ENCODE results near the gene FYN.
A peak's percentile ranks its signal among the peaks of the same experiment; 100 is the strongest.

Gene FYN

GRCh38 chr6:111725446-111726112 is 147.7 kb downstream of the FYN start:
- DNase-seq (ENCODE audit: low read depth) = no peak

- DNase-seq (ENCODE audit: low read depth) = no peak
These were observed 148.7 kb downstream of the FYN start for GRCh38 chr6:111724505-111724904.

- DNase-seq (ENCODE audit: low read depth) = no peak
These were observed 149.2 kb downstream of the FYN start for GRCh38 chr6:111724039-111724438.

- DNase-seq (ENCODE audit: low read depth) = no peak
These were observed 149.8 kb downstream of the FYN start for GRCh38 chr6:111723412-111723970.

- no peak for DNase-seq (ENCODE audit: low read depth)
These were observed 151.0 kb downstream of the FYN start for GRCh38 chr6:111722179-111722731.

GRCh38 chr6:111721753-111722154 is 151.5 kb downstream of the FYN start:
- DNase-seq (ENCODE audit: low read depth) = peak; percentile 20

GRCh38 chr6:111720931-111721496 is 152.2 kb downstream of the FYN start:
- no peak for DNase-seq (ENCODE audit: low read depth)

- no peak for DNase-seq (ENCODE audit: low read depth)
These were observed 154.3 kb downstream of the FYN start for GRCh38 chr6:111718990-111719389.

- no peak for DNase-seq (ENCODE audit: low read depth)
These were observed 154.9 kb downstream of the FYN start for GRCh38 chr6:111718326-111718725.

GRCh38 chr6:111717621-111718020 is 155.6 kb downstream of the FYN start:
- no peak for DNase-seq (ENCODE audit: low read depth)

- no peak for DNase-seq (ENCODE audit: low read depth)
These were observed 156.9 kb downstream of the FYN start for GRCh38 chr6:111716325-111716724.

- DNase-seq (ENCODE audit: low read depth) = peak; percentile 46
These were observed 157.9 kb downstream of the FYN start for GRCh38 chr6:111715321-111715720.

- no peak for DNase-seq (ENCODE audit: low read depth)
These were observed 158.6 kb downstream of the FYN start for GRCh38 chr6:111714416-111715270.

- DNase-seq (ENCODE audit: low read depth) = no peak
These were observed 159.4 kb downstream of the FYN start for GRCh38 chr6:111713811-111714210.

GRCh38 chr6:111713236-111713635 is 160.0 kb downstream of the FYN start:
- no peak for DNase-seq (ENCODE audit: low read depth)

- peak; percentile 49 for DNase-seq (ENCODE audit: low read depth)
These were observed 161.1 kb downstream of the FYN start for GRCh38 chr6:111711984-111712752.

- DNase-seq (ENCODE audit: low read depth) = no peak
These were observed 161.8 kb downstream of the FYN start for GRCh38 chr6:111711476-111711875.

- no peak for DNase-seq (ENCODE audit: low read depth)
These were observed 162.3 kb downstream of the FYN start for GRCh38 chr6:111710911-111711310.

GRCh38 chr6:111710439-111710838 is 162.8 kb downstream of the FYN start:
- DNase-seq (ENCODE audit: low read depth) = no peak

- DNase-seq (ENCODE audit: low read depth) = peak; percentile 46
These were observed 163.4 kb downstream of the FYN start for GRCh38 chr6:111709615-111710398.

GRCh38 chr6:111709201-111709600 is 164.1 kb downstream of the FYN start:
- no peak for DNase-seq (ENCODE audit: low read depth)
